H1 (cell line): ENCODE results near the gene FOXA2. TPM values are rescaled to one million over a fixed set of nuclear protein-coding genes. Genes with fewer than 3 reads are reported as not detected.

Source experiments
- CTCF ChIA-PET: fragments of 300-600 bp; sonication (Branson Sonifier 250); formaldehyde crosslinking; loops from one replicate; lab custom pipeline; 2021; ENCODE audit not compliant: partially characterized antibody; lab: Charles Lee
- POLR2A ChIA-PET: fragments of 300-600 bp; sonication (Branson Sonifier 250); formaldehyde crosslinking; loops from one replicate; lab custom pipeline; 2021; ENCODE audit warnings: inconsistent platforms; ENCODE audit not compliant: partially characterized antibody; lab: Charles Lee
- DNase-seq, 2 experiments: peaks; one replicate each; pipeline versions ENCODE4 v3.0.0 to v3.0.0-alpha.2; 2010 to 2022; ENCODE audit warnings: low spot score in 2 of 2, low read depth in 1 of 2, mixed read lengths in 1 of 2
- FAIRE-seq: peaks from 2 replicates; lab custom pipeline; 2011; peaks lifted over from hg19 to GRCh38; lab: Jason Lieb, UNC
- H2AFZ ChIP-seq: 2 replicates; pipeline ENCODE4 v1.8.1; 2012; ENCODE audit warnings: low read length, inconsistent platforms
- H2AK5ac ChIP-seq: 2 replicates; pipeline ENCODE4 v1.6.1; 2013; ENCODE audit warnings: low read depth, low read length
- H2BK120ac ChIP-seq: replicated peaks from 2 replicates; pipeline ENCODE3; 2013; ENCODE audit warnings: low read depth, low read length, inconsistent platforms
- H2BK12ac ChIP-seq: 2 replicates; pipeline ENCODE4 v1.6.1; 2013; ENCODE audit warnings: low read depth, low read length
- H2BK15ac ChIP-seq: 2 replicates; pipeline ENCODE4 v1.6.1; 2013; ENCODE audit warnings: low read length
- H2BK20ac ChIP-seq: 2 replicates; pipeline ENCODE4 v1.6.1; 2013; ENCODE audit warnings: low read length
- H2BK5ac ChIP-seq: 2 replicates; pipeline ENCODE4 v1.6.1; 2013; ENCODE audit warnings: low read depth, low read length
- H3K14ac ChIP-seq: 2 replicates; pipeline ENCODE4 v1.6.1; 2013; ENCODE audit warnings: inconsistent platforms; ENCODE audit not compliant: insufficient read length
- H3K18ac ChIP-seq: 2 replicates; pipeline ENCODE4 v1.6.1; 2013; ENCODE audit warnings: low read length; ENCODE audit errors: extremely low read depth
- H3K23ac ChIP-seq: 2 replicates; pipeline ENCODE4 v1.6.1; 2013; ENCODE audit warnings: inconsistent platforms; ENCODE audit not compliant: insufficient read length
- H3K23me2 ChIP-seq: 2 replicates; pipeline ENCODE4 v1.6.1; 2013; ENCODE audit warnings: low read depth, low read length
- H3K27ac ChIP-seq: 2 replicates; pipeline ENCODE4 v1.6.1; 2011; ENCODE audit warnings: low read depth, low read length, inconsistent platforms
- H3K27me3 ChIP-seq, 4 experiments: replicated peaks in 1 of 4; 1 replicate in 1 of 4; 2 replicates in 3 of 4; pipeline versions ENCODE4 v1.6.1 to v1.8.1; 2011 to 2013; ENCODE audit warnings: low read length in 3 of 4, mild to moderate bottlenecking in 3 of 4, inconsistent platforms in 2 of 4, mixed read lengths in 2 of 4, moderate library complexity in 1 of 4; ENCODE audit not compliant: control insufficient read depth in 3 of 4, insufficient read depth in 3 of 4; ENCODE audit errors: extremely low read depth in 1 of 4
- H3K36me3 ChIP-seq, 4 experiments: 2 replicates each; pipeline versions ENCODE4 v1.6.1 to v1.8.1; 2011 to 2013; ENCODE audit warnings: mild to moderate bottlenecking in 4 of 4, low read length in 3 of 4, moderate library complexity in 2 of 4, control low read depth in 1 of 4, inconsistent platforms in 1 of 4; ENCODE audit not compliant: insufficient read depth in 4 of 4, control insufficient read depth in 2 of 4
- H3K4ac ChIP-seq: replicated peaks from 2 replicates; pipeline ENCODE3; 2013; ENCODE audit warnings: low read length, low read depth, mixed read lengths, inconsistent platforms; ENCODE audit not compliant: insufficient read length
- H3K4me1 ChIP-seq, 4 experiments: replicated peaks in 1 of 4; 1 replicate in 1 of 4; 2 replicates in 3 of 4; pipeline versions ENCODE4 v1.6.1 to v1.8.1; 2011 to 2013; ENCODE audit warnings: low read length in 3 of 4, inconsistent platforms in 2 of 4, mixed read lengths in 1 of 4; ENCODE audit not compliant: insufficient read depth in 4 of 4, control insufficient read depth in 3 of 4
- H3K4me2 ChIP-seq, 2 experiments: 2 replicates each; pipeline versions ENCODE4 v1.6.1 to v1.8.1; 2011 to 2013; ENCODE audit warnings: low read depth in 2 of 2, low read length in 2 of 2, control low read depth in 1 of 2, inconsistent platforms in 1 of 2, mild to moderate bottlenecking in 1 of 2; ENCODE audit not compliant: insufficient read depth in 1 of 2
- H3K4me3 ChIP-seq, 4 experiments: fragments of 200-600, 300-600 bp in 1 of 4; sonication (generic), shearing (Covaris generic), sonication (Bioruptor Twin) in 1 of 4; 2 replicates each; pipeline versions ENCODE4 v1.5.1 to v1.8.1; 2011 to 2016; ENCODE audit warnings: low read length in 4 of 4, low read depth in 3 of 4, control low read depth in 2 of 4, inconsistent platforms in 2 of 4, mild to moderate bottlenecking in 2 of 4, mixed read lengths in 1 of 4, moderate library complexity in 1 of 4; ENCODE audit not compliant: insufficient read depth in 2 of 4; ENCODE audit errors: extremely low read depth in 1 of 4
- H3K56ac ChIP-seq: replicated peaks from 2 replicates; pipeline ENCODE3; 2013; ENCODE audit warnings: low read depth, mild to moderate bottlenecking, mixed read lengths, low read length, inconsistent platforms; ENCODE audit not compliant: insufficient read length
- H3K79me1 ChIP-seq: 2 replicates; pipeline ENCODE4 v1.6.1; 2013; ENCODE audit warnings: low read depth, low read length, control low read depth
- H3K79me2 ChIP-seq, 2 experiments: 2 replicates each; pipeline versions ENCODE4 v1.6.1 to v1.8.1; 2012 to 2013; ENCODE audit warnings: low read length in 2 of 2, mild to moderate bottlenecking in 2 of 2, inconsistent platforms in 1 of 2; ENCODE audit not compliant: insufficient read depth in 2 of 2, control insufficient read depth in 1 of 2
- H3K9ac ChIP-seq, 4 experiments: replicated peaks in 1 of 4; 1 replicate in 1 of 4; 2 replicates in 3 of 4; pipeline versions ENCODE4 v1.6.1 to v1.8.1; 2011 to 2013; ENCODE audit warnings: low read depth in 3 of 4, low read length in 3 of 4, control low read depth in 2 of 4, mild to moderate bottlenecking in 2 of 4, moderate library complexity in 2 of 4, inconsistent platforms in 1 of 4; ENCODE audit errors: extremely low read depth in 1 of 4
- H3K9me3 ChIP-seq, 2 experiments: 2 replicates each; pipeline versions ENCODE4 v1.6.1 to v1.8.1; 2012 to 2013; ENCODE audit warnings: mild to moderate bottlenecking in 2 of 2, moderate library complexity in 2 of 2, control low read depth in 1 of 2, inconsistent platforms in 1 of 2, low read depth in 1 of 2, low read length in 1 of 2, mixed read lengths in 1 of 2; ENCODE audit not compliant: insufficient read depth in 2 of 2
- H4K20me1 ChIP-seq, 2 experiments: replicated peaks in 1 of 2; 2 replicates each; pipeline versions ENCODE3 to v1.8.1; 2011 to 2013; ENCODE audit warnings: inconsistent platforms in 2 of 2, low read length in 2 of 2, mild to moderate bottlenecking in 1 of 2; ENCODE audit not compliant: insufficient read depth in 2 of 2, control insufficient read depth in 1 of 2
- H4K5ac ChIP-seq: 2 replicates; pipeline ENCODE4 v1.6.1; 2013; ENCODE audit warnings: low read length, low read depth, mixed read lengths, inconsistent platforms; ENCODE audit not compliant: insufficient read length
- H4K8ac ChIP-seq: 2 replicates; pipeline ENCODE4 v1.8.0; 2013; ENCODE audit warnings: mild to moderate bottlenecking, moderate library complexity, low read length, inconsistent platforms; ENCODE audit not compliant: insufficient read depth; ENCODE audit errors: extremely low read depth
- H4K91ac ChIP-seq: replicated peaks from 2 replicates; pipeline ENCODE3; 2013; ENCODE audit warnings: low read length, mixed read lengths, inconsistent platforms; ENCODE audit not compliant: insufficient read length
- BCL11A ChIP-seq, 2 experiments: IDR thresholded peaks; one replicate each; pipeline ENCODE4 v1.6.1; 2011; ENCODE audit warnings: low read depth in 2 of 2, low read length in 2 of 2, mild to moderate bottlenecking in 2 of 2
- BRCA1 ChIP-seq: IDR thresholded peaks from 2 replicates; pipeline ENCODE4 v1.6.1; 2012; ENCODE audit warnings: low read depth, low read length, improper control_type of control experiment
- CEBPB ChIP-seq: IDR thresholded peaks from 2 replicates; pipeline ENCODE4 v1.6.1; 2012; ENCODE audit warnings: low read depth, low read length
- SUZ12 ChIP-seq: fragments of 200-600 bp; sonication (generic); IDR thresholded peaks from 2 replicates; pipeline ENCODE4 v1.6.1; 2012; ENCODE audit warnings: mild to moderate bottlenecking, inconsistent platforms, low read length, moderate library complexity, mixed read lengths
- USF2 ChIP-seq: IDR thresholded peaks from 2 replicates; pipeline ENCODE4 v1.6.1; 2011; ENCODE audit warnings: low read length, improper control_type of control experiment
- ZNF274 ChIP-seq: IDR thresholded peaks from 2 replicates; pipeline ENCODE4 v1.7.0; 2012; ENCODE audit warnings: low read length, borderline replicate concordance; ENCODE audit errors: extremely low read depth
- WGBS, 2 experiments: shearing (Covaris generic) in 1 of 2; methylation state at CpG; one replicate each; pipeline versions ENCODE4 v1.1.6 to v1.1.7; 2013 to 2015; ENCODE audit warnings: low lambda C conversion rate in 2 of 2, mixed read lengths in 2 of 2, inconsistent platforms in 1 of 2, low coverage in 1 of 2, missing lambda C conversion rate in 1 of 2; ENCODE audit not compliant: insufficient replicate concordance in 2 of 2, insufficient coverage in 1 of 2, insufficient read length in 1 of 2; ENCODE audit errors: extremely low coverage in 1 of 2, missing lambda C conversion rate in 1 of 2; 5-methylcytosine and 5-hydroxymethylcytosine counted together
- polyA plus RNA-seq, 7 experiments: library from polyadenylated mRNA; depleted of rRNA in 3 of 7; stranded (reverse) in 5 of 7; unstranded in 2 of 7; fragments of >200 nt in 5 of 7; fragments of 200-250 nt in 2 of 7; gene quantifications; 1 replicate in 5 of 7; 2 replicates in 1 of 7; 4 replicates in 1 of 7; pipeline versions ENCODE4 v1.2.1 to v1.2.3, GENCODE V29; 2011 to 2013; ENCODE audit warnings: missing spikeins in 2 of 7, mixed read lengths in 2 of 7
- total RNA-seq: library from RNA; stranded (reverse); fragmentation: NEBNext Ultra II Directional; extraction: Animal tissue kit (Norgen Biotek cat#: 25700); gene quantifications from 2 replicates; pipeline ENCODE4 v1.2.1, GENCODE V29; 2021

FOXA2 gene
- total and polyA plus RNA-seq, 2 of the 8 experiments (the other 6 are each of a cell fraction or from before 2014, with no cell fraction given): not detected

GRCh38 chr20:22576273-22576672, 8.1 kb downstream of the FOXA2 start:
- Histone ChIP-seq H3K79me2 (no peaks in the 10 kb centered on the region), H4K5ac (no peak overlapping the region), H3K9ac (no peak overlapping the region), H3K23ac (no peak overlapping the region), H3K18ac (0 out of 2 replicates have a peak overlapping the region, but pooled peaks have one; percentile 5), H2BK15ac (no peak overlapping the region), H3K27ac (no peak overlapping the region), H3K4me1 (peaks cover 14 to 37% (median 20%) of the 10 kb centered on the region in 4 experiments), H3K9me3 (no peaks in the 10 kb centered on the region), H3K4me3 (no peak overlapping the region), H3K4me2 (no peak overlapping the region; a peak in 1 of 4 replicates), H3K79me1 (no peaks in the 10 kb centered on the region), H3K27me3 (peaks cover 93 to 99% (median 98%) of the 10 kb centered on the region in 4 experiments), H3K23me2 (peaks cover 2% of the 10 kb centered on the region; the same call in 1 of the 2 replicates), H3K36me3 (peaks cover 0 to 4% (median 0%) of the 10 kb centered on the region in 4 experiments; a peak in 1 of 8 replicates), H3K4ac (no peak overlapping the region), H2BK20ac (peak overlapping the region; percentile 75; the same call in 1 of the 2 replicates), H2AFZ (no peak overlapping the region), H2BK5ac (no peak overlapping the region), H2BK12ac (no peak overlapping the region), H3K56ac (no peak overlapping the region), H4K8ac (no peak overlapping the region), H3K14ac (no peak overlapping the region), H2AK5ac (no peak overlapping the region), H4K20me1 (peaks cover 18 to 35% of the 10 kb centered on the region in 2 experiments), H4K91ac (no peak overlapping the region), H2BK120ac (no peak overlapping the region)
- ChIA-PET CTCF (interaction anchor here (1.0 to 8.4 kb wide), 5 partner anchors 9 to 237 kb away, joined by 3 to 69 read pairs (median 3); partner anchors contain the start of gene FOXA2), POLR2A (no interaction called here)
- TF ChIP-seq USF2: no peak
- TF ChIP-seq SUZ12: peak; percentile 81; the same call in 1 of the 2 replicates
- TF ChIP-seq BRCA1: no peak
- TF ChIP-seq CEBPB: no peak
- no peak for TF ChIP-seq BCL11A (IDR thresholded peaks at IDR 0.05; ENCODE audit: low read depth in 2 of 2, low read length in 2 of 2)
- TF ChIP-seq ZNF274: no peak
- no peak for FAIRE-seq
- no peak for DNase-seq
- 13% methylated on average over 12 of the region's 12 CpGs; no CpG with 5 or more reads in 1 of the 2 experiments for WGBS, 2 experiments
